Activated T-helper 1 cell treated with anti-CD3 and anti-CD28 coated beads, Interleukin-12 subunit alpha, Interleukin-12 subunit beta, Interleukin-2, Interleukin-4 antibody, amounts not matched to agents 30 ng/mL and 10 ng/mL and 1 ng/mL, durations not matched to agents 14 hours and 24 hours and 36 hours (primary cell): ENCODE data around the gene PIGR. TPM values are rescaled to one million over a fixed set of nuclear protein-coding genes. Genes with fewer than 3 reads are reported as not detected.

Experiments
- DNase-seq: peaks from one replicate; pipeline ENCODE4 v3.0.0; 2021; ENCODE audit warnings: low spot score
- H3K27ac Mint-ChIP-seq: one replicate; pipeline ENCODE4 v1.8.0; 2021; ENCODE audit warnings: mild to moderate bottlenecking, mixed read lengths
- H3K27me3 Mint-ChIP-seq: one replicate; pipeline ENCODE4 v1.8.0; 2022; ENCODE audit warnings: mild to moderate bottlenecking, moderate library complexity, mixed read lengths; ENCODE audit not compliant: insufficient read depth
- H3K36me3 Mint-ChIP-seq: one replicate; pipeline ENCODE4 v1.8.0; 2021; ENCODE audit warnings: low read depth, mixed read lengths
- H3K4me1 Mint-ChIP-seq: one replicate; pipeline ENCODE4 v1.8.0; 2021; ENCODE audit warnings: low read depth, mixed read lengths
- H3K4me3 Mint-ChIP-seq: one replicate; pipeline ENCODE4 v1.8.0; 2021; ENCODE audit warnings: mild to moderate bottlenecking, moderate library complexity, mixed read lengths
- H3K9me3 Mint-ChIP-seq: one replicate; pipeline ENCODE4 v1.8.0; 2021; ENCODE audit warnings: mixed read lengths
- intact Hi-C: fragments of 100-400 bp; cut with micrococcal nuclease; formaldehyde crosslinking; loops from one replicate; pipeline ENCODE4 v1.15.1; 2024
- total RNA-seq: library from RNA; stranded (reverse); gene quantifications from 2 replicates; pipeline ENCODE4 v1.2.3, GENCODE V29; 2022

PIGR gene, protein sequence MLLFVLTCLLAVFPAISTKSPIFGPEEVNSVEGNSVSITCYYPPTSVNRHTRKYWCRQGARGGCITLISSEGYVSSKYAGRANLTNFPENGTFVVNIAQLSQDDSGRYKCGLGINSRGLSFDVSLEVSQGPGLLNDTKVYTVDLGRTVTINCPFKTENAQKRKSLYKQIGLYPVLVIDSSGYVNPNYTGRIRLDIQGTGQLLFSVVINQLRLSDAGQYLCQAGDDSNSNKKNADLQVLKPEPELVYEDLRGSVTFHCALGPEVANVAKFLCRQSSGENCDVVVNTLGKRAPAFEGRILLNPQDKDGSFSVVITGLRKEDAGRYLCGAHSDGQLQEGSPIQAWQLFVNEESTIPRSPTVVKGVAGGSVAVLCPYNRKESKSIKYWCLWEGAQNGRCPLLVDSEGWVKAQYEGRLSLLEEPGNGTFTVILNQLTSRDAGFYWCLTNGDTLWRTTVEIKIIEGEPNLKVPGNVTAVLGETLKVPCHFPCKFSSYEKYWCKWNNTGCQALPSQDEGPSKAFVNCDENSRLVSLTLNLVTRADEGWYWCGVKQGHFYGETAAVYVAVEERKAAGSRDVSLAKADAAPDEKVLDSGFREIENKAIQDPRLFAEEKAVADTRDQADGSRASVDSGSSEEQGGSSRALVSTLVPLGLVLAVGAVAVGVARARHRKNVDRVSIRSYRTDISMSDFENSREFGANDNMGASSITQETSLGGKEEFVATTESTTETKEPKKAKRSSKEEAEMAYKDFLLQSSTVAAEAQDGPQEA
- 0.07 TPM in 1 of 2 replicates, not detected in the other for total RNA-seq

DNA sequence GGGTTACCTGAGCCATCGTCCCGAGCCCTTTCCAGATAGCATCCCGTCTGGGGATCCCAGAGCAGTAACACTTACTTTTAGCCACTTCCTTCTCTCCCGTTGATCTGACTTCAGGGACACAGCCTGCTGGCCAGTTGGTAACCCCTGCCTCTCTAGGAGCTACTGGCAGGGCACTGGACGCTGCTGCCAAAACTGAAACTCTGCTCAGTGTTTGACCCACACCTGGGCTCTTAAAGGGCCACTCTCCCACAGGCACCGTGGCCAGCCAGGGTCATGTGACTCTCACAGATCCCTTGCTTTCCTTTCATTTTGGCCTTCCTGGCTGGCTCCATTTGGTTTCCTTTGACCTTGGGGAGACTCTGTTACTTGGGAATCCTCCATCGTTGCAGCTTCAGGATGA, at the start of gene PIGR:
Gene PIGR, minus strand, starts transcription at position 206 of the 400 bp plus-strand sequence. CDS start 5,935 bp downstream, outside the sequence.
- DNase-seq = no peak
- no peaks in the 10 kb centered on the region for H3K9me3 Mint-ChIP-seq
- peaks cover 1% of the 10 kb centered on the region for H3K36me3 Mint-ChIP-seq
- H3K27ac Mint-ChIP-seq = no peak within 1 kb of the TSS
- no peaks in the 10 kb centered on the region for H3K4me1 Mint-ChIP-seq
- H3K4me3 Mint-ChIP-seq = no peak within 1 kb of the TSS
- intact Hi-C loops = no loop called here
- peaks cover 12% of the 10 kb centered on the region for H3K27me3 Mint-ChIP-seq

DNA sequence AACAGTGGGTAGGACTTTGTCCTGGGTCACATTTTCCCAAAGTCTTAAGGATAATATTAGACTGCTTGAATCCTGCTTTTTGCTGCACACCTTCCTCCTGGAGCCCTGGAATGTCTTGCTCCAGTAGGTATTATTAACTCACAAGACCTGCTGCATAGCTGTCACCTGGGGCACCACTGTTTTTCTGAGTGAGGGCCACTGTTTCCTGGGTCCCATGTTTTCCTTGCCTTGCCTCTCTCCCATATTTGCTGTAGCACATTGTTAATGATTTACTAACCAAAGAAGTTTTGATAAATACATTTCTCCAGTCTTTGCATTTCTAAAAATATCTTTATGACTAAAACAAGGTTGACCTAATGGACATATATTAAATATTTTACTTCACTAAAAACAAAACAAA, 46.5 kb upstream of the PIGR start:
- no peaks in the 10 kb centered on the region for H3K4me1 Mint-ChIP-seq
- H3K9me3 Mint-ChIP-seq = no peaks in the 10 kb centered on the region
- intact Hi-C loops = no loop called here
- no peaks in the 10 kb centered on the region for H3K36me3 Mint-ChIP-seq
- H3K27me3 Mint-ChIP-seq = peaks cover 45% of the 10 kb centered on the region
- DNase-seq = no peak
- no peak overlapping the region for H3K27ac Mint-ChIP-seq
- H3K4me3 Mint-ChIP-seq = no peak overlapping the region

GRCh38 chr1:206987873-206988272, 41.6 kb upstream of the PIGR start:
- Mint-ChIP-seq H3K4me3 (no peak overlapping the region), H3K36me3 (no peaks in the 10 kb centered on the region), H3K27me3 (peaks cover 51% of the 10 kb centered on the region), H3K4me1 (no peaks in the 10 kb centered on the region), H3K9me3 (no peaks in the 10 kb centered on the region), H3K27ac (no peak overlapping the region)
- DNase-seq = no peak
- intact Hi-C loops = loop anchor here (10.0 kb wide), 2 partner anchors 383 to 493 kb away; no protein-coding TSS in a partner anchor

DNA sequence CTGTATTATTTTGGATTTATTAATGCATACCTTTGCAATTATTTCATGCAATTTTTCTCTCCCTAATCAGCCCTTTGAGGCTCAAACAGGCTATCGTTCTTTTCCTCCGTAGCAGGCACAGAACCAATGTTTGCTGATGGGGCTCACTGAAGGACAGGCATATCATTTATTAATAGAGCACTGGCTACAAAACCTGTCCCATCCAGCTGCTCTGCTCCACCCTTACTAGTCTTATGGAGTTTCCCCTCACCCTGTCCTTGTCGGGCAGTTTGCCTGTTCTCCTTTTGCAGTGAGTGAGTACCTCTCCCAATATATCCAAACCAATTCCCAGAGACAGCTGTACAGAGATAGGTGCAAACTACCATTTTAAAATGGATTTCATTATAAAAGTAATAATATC, 40.6 kb upstream of the PIGR start:
- intact Hi-C loops = loop anchor here (10.0 kb wide), 2 partner anchors 382 to 492 kb away; no protein-coding TSS in a partner anchor
- Mint-ChIP-seq H3K4me1 (no peaks in the 10 kb centered on the region), H3K9me3 (no peaks in the 10 kb centered on the region), H3K36me3 (no peaks in the 10 kb centered on the region), H3K27me3 (peaks cover 47% of the 10 kb centered on the region), H3K4me3 (no peak overlapping the region), H3K27ac (no peak overlapping the region)
- DNase-seq = no peak

- DNase-seq = no peak
- Mint-ChIP-seq H3K36me3 (no peaks in the 10 kb centered on the region), H3K4me3 (no peak overlapping the region), H3K27me3 (peaks cover 47% of the 10 kb centered on the region), H3K27ac (no peak overlapping the region), H3K4me1 (no peaks in the 10 kb centered on the region), H3K9me3 (no peaks in the 10 kb centered on the region)
- intact Hi-C loops = loop anchor here (10.0 kb wide), 2 partner anchors 382 to 492 kb away; no protein-coding TSS in a partner anchor
Observed at GRCh38 chr1:206986402-206986801, 40.1 kb upstream of the PIGR start.

GRCh38 chr1:206985162-206985749, 39.0 kb upstream of the PIGR start:
- Mint-ChIP-seq H3K4me3 (no peak overlapping the region), H3K4me1 (no peaks in the 10 kb centered on the region), H3K27ac (no peak overlapping the region), H3K9me3 (no peaks in the 10 kb centered on the region), H3K36me3 (no peaks in the 10 kb centered on the region), H3K27me3 (peaks cover 46% of the 10 kb centered on the region)
- DNase-seq = no peak
- intact Hi-C loops = loop anchor here (10.0 kb wide), 2 partner anchors 380 to 490 kb away; no protein-coding TSS in a partner anchor

DNA sequence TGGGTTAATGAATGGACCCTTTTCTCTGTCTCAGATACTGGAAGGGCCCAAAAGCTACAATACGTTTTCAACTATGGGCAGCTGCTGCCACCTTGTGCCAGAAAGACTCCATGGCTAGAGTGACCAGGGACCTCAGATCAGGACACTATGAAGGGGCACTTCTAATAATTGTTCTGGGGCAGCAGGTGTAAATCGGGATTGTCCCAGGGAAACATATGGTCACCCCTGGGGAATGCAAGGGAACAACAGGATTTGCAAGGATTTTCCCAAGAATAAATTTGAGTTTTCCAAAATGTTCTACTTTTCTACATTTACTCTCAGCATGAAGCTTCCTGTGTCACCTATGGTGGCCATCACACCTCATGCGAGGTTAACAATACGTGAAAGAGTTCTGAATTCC, 36.0 kb upstream of the PIGR start:
- H3K9me3 Mint-ChIP-seq = no peaks in the 10 kb centered on the region
- peaks cover 34% of the 10 kb centered on the region for H3K27me3 Mint-ChIP-seq
- H3K4me1 Mint-ChIP-seq = no peaks in the 10 kb centered on the region
- peak; percentile 36 for DNase-seq
- intact Hi-C loops = loop anchor here (1.0 to 10.0 kb wide), 11 partner anchors 47 to 515 kb away; partner anchors contain the start of genes CR1 and IL20
- H3K27ac Mint-ChIP-seq = no peak overlapping the region
- no peak overlapping the region for H3K4me3 Mint-ChIP-seq
- H3K36me3 Mint-ChIP-seq = no peaks in the 10 kb centered on the region

- intact Hi-C loops = loop anchor here (5.0 to 10.0 kb wide), 4 partner anchors 317 to 518 kb away; partner anchors contain the start of gene CR1
- H3K4me3 Mint-ChIP-seq = no peak overlapping the region
- H3K27me3 Mint-ChIP-seq = peaks cover 21% of the 10 kb centered on the region
- DNase-seq = no peak
- H3K4me1 Mint-ChIP-seq = no peaks in the 10 kb centered on the region
- H3K27ac Mint-ChIP-seq = no peak overlapping the region
- no peaks in the 10 kb centered on the region for H3K36me3 Mint-ChIP-seq
- H3K9me3 Mint-ChIP-seq = no peaks in the 10 kb centered on the region
Observed at GRCh38 chr1:206979379-206980043, 33.2 kb upstream of the PIGR start.

DNA sequence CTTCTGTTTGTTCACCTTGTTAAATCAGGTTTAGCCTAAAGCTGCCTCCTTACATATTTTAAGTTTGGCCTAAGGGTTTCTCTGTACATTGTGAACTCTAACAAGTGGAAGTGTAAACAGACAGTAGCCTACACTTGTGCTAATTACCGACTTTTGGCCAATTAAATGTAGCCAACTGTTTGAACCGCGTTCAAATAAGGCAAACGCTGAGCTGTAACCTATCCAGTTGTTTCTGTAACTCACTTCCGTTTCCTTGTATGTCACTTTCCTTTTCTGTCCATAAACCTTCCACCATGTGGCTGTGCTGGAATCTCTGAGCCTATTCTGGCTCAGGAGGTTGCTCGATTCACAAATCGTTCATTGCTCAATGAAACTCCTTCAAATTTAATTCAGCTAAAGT, 32.0 kb upstream of the PIGR start:
- intact Hi-C loops = no loop called here
- H3K4me1 Mint-ChIP-seq = no peaks in the 10 kb centered on the region

GRCh38 chr1:206975306-206975705, 29.0 kb upstream of the PIGR start:
- H3K36me3 Mint-ChIP-seq = no peaks in the 10 kb centered on the region
- intact Hi-C loops = no loop called here
- no peaks in the 10 kb centered on the region for H3K4me1 Mint-ChIP-seq
- DNase-seq = no peak
- peaks cover 24% of the 10 kb centered on the region for H3K27me3 Mint-ChIP-seq
- no peaks in the 10 kb centered on the region for H3K9me3 Mint-ChIP-seq
- H3K27ac Mint-ChIP-seq = no peak overlapping the region
- no peak overlapping the region for H3K4me3 Mint-ChIP-seq

More for the DNA sequence above, 32.0 kb upstream of the PIGR start:
- DNase-seq = no peak
- Mint-ChIP-seq H3K9me3 (no peaks in the 10 kb centered on the region), H3K4me3 (no peak overlapping the region), H3K27me3 (peaks cover 17% of the 10 kb centered on the region), H3K36me3 (no peaks in the 10 kb centered on the region), H3K27ac (no peak overlapping the region)

DNA sequence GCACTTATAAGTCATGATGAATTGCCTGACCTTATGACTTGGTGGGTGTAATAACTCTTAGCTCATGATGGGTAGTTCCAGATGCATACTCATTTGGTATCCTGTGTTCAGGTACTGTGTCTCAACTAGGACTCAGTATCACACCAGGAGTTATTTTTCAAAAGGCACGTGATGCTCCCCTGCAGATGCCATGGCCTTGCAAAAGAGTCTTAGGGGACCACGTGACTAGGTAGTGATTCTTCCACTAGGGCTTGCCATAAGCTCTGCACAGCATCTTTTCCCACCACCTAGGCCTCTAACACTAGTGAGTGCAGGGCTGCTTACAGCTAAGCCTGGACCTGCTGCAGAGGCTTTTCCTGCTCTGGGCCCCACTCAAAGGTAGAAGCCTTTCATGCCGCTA, 27.9 kb upstream of the PIGR start:
- H3K27me3 Mint-ChIP-seq = peaks cover 29% of the 10 kb centered on the region
- no peak overlapping the region for H3K27ac Mint-ChIP-seq
- intact Hi-C loops = no loop called here
- H3K36me3 Mint-ChIP-seq = no peaks in the 10 kb centered on the region
- no peaks in the 10 kb centered on the region for H3K4me1 Mint-ChIP-seq
- no peaks in the 10 kb centered on the region for H3K9me3 Mint-ChIP-seq
- no peak overlapping the region for H3K4me3 Mint-ChIP-seq
- DNase-seq = no peak

- DNase-seq = no peak
- intact Hi-C loops = no loop called here
- H3K27me3 Mint-ChIP-seq = peaks cover 26% of the 10 kb centered on the region
- no peaks in the 10 kb centered on the region for H3K36me3 Mint-ChIP-seq
- H3K4me3 Mint-ChIP-seq = no peak overlapping the region
- H3K4me1 Mint-ChIP-seq = peaks cover 10% of the 10 kb centered on the region
- no peak overlapping the region for H3K27ac Mint-ChIP-seq
- no peaks in the 10 kb centered on the region for H3K9me3 Mint-ChIP-seq
Observed at GRCh38 chr1:206972728-206973127, 26.5 kb upstream of the PIGR start.
